Gastrocnemius medialis (tissue), 4 donors: Measurements from ENCODE around the gene HMGB2.

Experiments
- POLR2A ChIP-seq, 2 donors: fragments of 450-650 bp; IDR thresholded peaks; one replicate each; pipeline ENCODE4 v1.6.1; 2017; ENCODE audit warnings: antibody characterized with exemption in 2 of 2, mild to moderate bottlenecking in 2 of 2, moderate library complexity in 2 of 2
- TF ChIP-seq, protein P1 (sequence below), 5 experiments: fragments of 450-650 bp in 3 of 5; fragments of 200-600 bp in 2 of 5; sonication (generic) in 2 of 5; IDR thresholded peaks in 4 of 5; conservative IDR thresholded peaks in 1 of 5; 1 replicate in 4 of 5; 2 replicates in 1 of 5; pipeline ENCODE4 v1.5.1; 2016 to 2019; ENCODE audit warnings: antibody characterized with exemption in 5 of 5, mild to moderate bottlenecking in 3 of 5, moderate library complexity in 3 of 5

DNA sequence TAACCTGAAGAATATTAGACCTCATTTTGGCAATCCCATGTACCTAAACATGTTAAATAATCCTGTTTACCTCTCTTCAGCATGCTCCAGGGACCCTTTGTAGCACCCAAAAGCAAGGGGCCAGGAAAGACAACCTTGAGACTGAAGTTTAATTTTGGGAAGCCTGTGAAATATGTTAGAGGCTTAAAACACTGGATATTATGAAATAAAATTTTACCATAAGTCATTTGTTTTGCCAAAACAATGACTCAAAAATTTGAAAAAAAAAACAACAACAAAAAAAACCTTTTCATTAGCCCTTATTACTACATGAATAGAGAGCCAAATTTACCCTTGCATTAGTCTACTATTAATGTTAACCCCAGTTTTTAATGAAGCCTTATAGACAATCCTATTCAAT is 49.7 kb downstream of the HMGB2 start:
- TF ChIP-seq, protein P1, sequence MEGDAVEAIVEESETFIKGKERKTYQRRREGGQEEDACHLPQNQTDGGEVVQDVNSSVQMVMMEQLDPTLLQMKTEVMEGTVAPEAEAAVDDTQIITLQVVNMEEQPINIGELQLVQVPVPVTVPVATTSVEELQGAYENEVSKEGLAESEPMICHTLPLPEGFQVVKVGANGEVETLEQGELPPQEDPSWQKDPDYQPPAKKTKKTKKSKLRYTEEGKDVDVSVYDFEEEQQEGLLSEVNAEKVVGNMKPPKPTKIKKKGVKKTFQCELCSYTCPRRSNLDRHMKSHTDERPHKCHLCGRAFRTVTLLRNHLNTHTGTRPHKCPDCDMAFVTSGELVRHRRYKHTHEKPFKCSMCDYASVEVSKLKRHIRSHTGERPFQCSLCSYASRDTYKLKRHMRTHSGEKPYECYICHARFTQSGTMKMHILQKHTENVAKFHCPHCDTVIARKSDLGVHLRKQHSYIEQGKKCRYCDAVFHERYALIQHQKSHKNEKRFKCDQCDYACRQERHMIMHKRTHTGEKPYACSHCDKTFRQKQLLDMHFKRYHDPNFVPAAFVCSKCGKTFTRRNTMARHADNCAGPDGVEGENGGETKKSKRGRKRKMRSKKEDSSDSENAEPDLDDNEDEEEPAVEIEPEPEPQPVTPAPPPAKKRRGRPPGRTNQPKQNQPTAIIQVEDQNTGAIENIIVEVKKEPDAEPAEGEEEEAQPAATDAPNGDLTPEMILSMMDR (IDR thresholded peaks at IDR 0.05 in 4 of 5, conservative IDR thresholded peaks at IDR 0.05 in 1 of 5) = no peak
- TF ChIP-seq POLR2A (IDR thresholded peaks at IDR 0.05) = no peak
